WTC11 (cell line): ENCODE data around the gene CCDC12. TPM values are rescaled to one million over a fixed set of nuclear protein-coding genes. Genes with fewer than 3 reads are reported as not detected.

Source experiments
- ATAC-seq: fragments of 200-7000 bp; cut with Tn5 transposase; 2 replicates; pipeline ENCODE4 v1.10.0; 2021; ENCODE audit warnings: mild to moderate bottlenecking, moderate library complexity
- CTCF ChIA-PET: fragments of 300-600 bp; sonication (Branson Sonifier 250); formaldehyde crosslinking; loops from one replicate; lab custom pipeline; 2021; ENCODE audit warnings: antibody characterized with exemption; lab: Charles Lee
- POLR2A ChIA-PET: fragments of 350-600 bp; sonication (Branson Sonifier 250); formaldehyde crosslinking; loops from one replicate; lab custom pipeline; 2021; ENCODE audit warnings: antibody characterized with exemption; lab: Charles Lee
- DNase-seq: peaks from one replicate; pipeline ENCODE4 v3.0.0; 2021; ENCODE audit warnings: low spot score
- H3K27ac Mint-ChIP-seq: 2 replicates; pipeline ENCODE4 v1.8.0; 2021; ENCODE audit warnings: mixed read lengths
- H3K27me3 Mint-ChIP-seq: 2 replicates; pipeline ENCODE4 v1.8.0; 2021; ENCODE audit warnings: low read depth, mild to moderate bottlenecking, moderate library complexity, mixed read lengths
- H3K36me3 Mint-ChIP-seq: 2 replicates; pipeline ENCODE4 v1.8.0; 2021; ENCODE audit warnings: mixed read lengths
- H3K4me1 Mint-ChIP-seq: 2 replicates; pipeline ENCODE4 v1.8.0; 2022; ENCODE audit warnings: mixed read lengths
- H3K4me3 Mint-ChIP-seq: 2 replicates; pipeline ENCODE4 v1.8.0; 2021; ENCODE audit warnings: mild to moderate bottlenecking, moderate library complexity, mixed read lengths
- H3K9me3 Mint-ChIP-seq: 2 replicates; pipeline ENCODE4 v1.8.0; 2021; ENCODE audit warnings: mixed read lengths
- AR ChIP-seq: fragments of 250-450 bp; sonication (Bioruptor Pico); IDR thresholded peaks from 2 replicates; pipeline ENCODE4 v1.9.0; 2021; ENCODE audit warnings: mild to moderate bottlenecking
- ATF3 ChIP-seq: sonication (generic); formaldehyde crosslinking; conservative IDR thresholded peaks from 2 replicates; pipeline ENCODE4 v1.8.1; 2022; ENCODE audit warnings: mild to moderate bottlenecking, missing genetic modification reagents
- ATF6 ChIP-seq: sonication (generic); formaldehyde crosslinking; IDR thresholded peaks from 2 replicates; pipeline ENCODE4 v1.8.1; 2023; ENCODE audit warnings: mild to moderate bottlenecking, missing genetic modification reagents
- CREB1 ChIP-seq: sonication (generic); formaldehyde crosslinking; IDR thresholded peaks from 2 replicates; pipeline ENCODE4 v1.8.0; 2023; ENCODE audit warnings: mild to moderate bottlenecking, missing genetic modification reagents
- E2F4 ChIP-seq: sonication (generic); formaldehyde crosslinking; IDR thresholded peaks from 2 replicates; pipeline ENCODE4 v1.8.1; 2022; ENCODE audit warnings: low read depth, mild to moderate bottlenecking, moderate library complexity, missing genetic modification reagents, borderline replicate concordance
- ELF4 ChIP-seq: sonication (generic); formaldehyde crosslinking; IDR thresholded peaks from 2 replicates; pipeline ENCODE4 v1.8.1; 2022; ENCODE audit warnings: low read depth, mild to moderate bottlenecking, moderate library complexity, missing genetic modification reagents
- ERG ChIP-seq: fragments of 250-450 bp; sonication (Bioruptor Pico); IDR thresholded peaks from 2 replicates; pipeline ENCODE4 v1.8.0; 2021; ENCODE audit warnings: mild to moderate bottlenecking
- FOXP4 ChIP-seq: sonication (generic); formaldehyde crosslinking; IDR thresholded peaks from 2 replicates; pipeline ENCODE4 v1.8.0; 2022; ENCODE audit warnings: mild to moderate bottlenecking, missing genetic modification reagents
- KAT7 ChIP-seq: sonication (generic); formaldehyde crosslinking; IDR thresholded peaks from 2 replicates; pipeline ENCODE4 v1.8.1; 2023; ENCODE audit warnings: missing genetic modification reagents, mild to moderate bottlenecking, borderline replicate concordance
- NFE2L1 ChIP-seq: sonication (generic); formaldehyde crosslinking; IDR thresholded peaks from 2 replicates; pipeline ENCODE4 v1.8.1; 2023; ENCODE audit warnings: missing genetic modification reagents
- NFYB ChIP-seq: sonication (generic); formaldehyde crosslinking; conservative IDR thresholded peaks from 2 replicates; pipeline ENCODE4 v1.8.0; 2022; ENCODE audit warnings: low read depth, missing genetic modification reagents
- PRDM15 ChIP-seq: sonication (generic); formaldehyde crosslinking; IDR thresholded peaks from 2 replicates; pipeline ENCODE4 v1.8.0; 2022; ENCODE audit warnings: missing genetic modification reagents
- PRRX2 ChIP-seq: fragments of 250-450 bp; sonication (Bioruptor Pico); IDR thresholded peaks from 2 replicates; pipeline ENCODE4 v1.8.0; 2021; ENCODE audit warnings: mild to moderate bottlenecking
- SOX15 ChIP-seq: fragments of 250-450 bp; sonication (Bioruptor Pico); IDR thresholded peaks from 2 replicates; pipeline ENCODE4 v1.9.0; 2021; ENCODE audit warnings: mild to moderate bottlenecking
- ZBTB21 ChIP-seq: sonication (generic); formaldehyde crosslinking; IDR thresholded peaks from 2 replicates; pipeline ENCODE4 v1.8.1; 2023; ENCODE audit warnings: mild to moderate bottlenecking, missing genetic modification reagents, borderline replicate concordance
- ZMAT4 ChIP-seq: fragments of 250-450 bp; sonication (Bioruptor Pico); IDR thresholded peaks from 2 replicates; pipeline ENCODE4 v1.9.0; 2021; ENCODE audit warnings: mild to moderate bottlenecking
- ZNF263 ChIP-seq: sonication (generic); formaldehyde crosslinking; IDR thresholded peaks from 2 replicates; pipeline ENCODE4 v1.8.1; 2022; ENCODE audit warnings: low read depth, mild to moderate bottlenecking, moderate library complexity, missing genetic modification reagents
- ZNF396 ChIP-seq: fragments of 250-450 bp; sonication (Bioruptor Pico); IDR thresholded peaks from 2 replicates; pipeline ENCODE4 v1.8.0; 2021; ENCODE audit warnings: mild to moderate bottlenecking, moderate library complexity, borderline replicate concordance
- ZNF416 ChIP-seq: fragments of 250-450 bp; sonication (Bioruptor Pico); IDR thresholded peaks from 2 replicates; pipeline ENCODE4 v1.9.0; 2021; ENCODE audit warnings: mild to moderate bottlenecking, inconsistent platforms
- total RNA-seq: library from RNA; stranded (reverse); gene quantifications from 3 replicates; pipeline ENCODE4 v1.2.3, GENCODE V29; 2021

The CCDC12 gene
- total RNA-seq, 1 experiment from 2014 or later: 59.1 TPM

- Mint-ChIP-seq H3K4me3 (no peak overlapping the region), H3K4me1 (no peaks in the 10 kb centered on the region), H3K9me3 (no peaks in the 10 kb centered on the region), H3K27ac (no peak overlapping the region), H3K27me3 (no peaks in the 10 kb centered on the region), H3K36me3 (peaks cover 42% of the 10 kb centered on the region)
- no peak for ATAC-seq
- no peak for TF ChIP-seq ZMAT4
- no peak for TF ChIP-seq E2F4
- no peak for TF ChIP-seq FOXP4
- TF ChIP-seq ATF6 (CRISPR knock-in tag): no peak
- no peak for TF ChIP-seq AR (CRISPR knock-in tag)
- TF ChIP-seq ZBTB21 (CRISPR knock-in tag): no peak
- TF ChIP-seq NFE2L1 (CRISPR knock-in tag): no peak
- TF ChIP-seq ZNF396 (CRISPR knock-in tag): no peak
- TF ChIP-seq ERG (CRISPR knock-in tag): no peak
- TF ChIP-seq ZNF263 (CRISPR knock-in tag): no peak
- no peak for TF ChIP-seq CREB1 (CRISPR knock-in tag)
- TF ChIP-seq SOX15 (CRISPR knock-in tag): no peak
- no peak for TF ChIP-seq PRRX2 (CRISPR knock-in tag)
- TF ChIP-seq NFYB: no peak
- no peak for TF ChIP-seq PRDM15 (CRISPR knock-in tag)
- TF ChIP-seq ELF4 (CRISPR knock-in tag): no peak
- TF ChIP-seq ZNF416: no peak
- no peak for TF ChIP-seq KAT7
- TF ChIP-seq ATF3 (CRISPR knock-in tag): no peak
- no peak for DNase-seq
- ChIA-PET POLR2A (no interaction called here), CTCF (interaction anchor here (1.3 to 1.5 kb wide), 2 partner anchors 10 to 207 kb away, joined by 3 to 4 read pairs; partner anchors contain the start of gene PRSS50)
Measured at GRCh38 chr3:46924921-46925584, 51.5 kb downstream of the CCDC12 start.
